Ishikawa (cell line): ENCODE data around the gene SNRPB.

Source experiments
- CEBPB ChIP-seq: IDR thresholded peaks from 2 replicates; pipeline ENCODE4 v1.6.1; 2012
- MAX ChIP-seq: IDR thresholded peaks from 2 replicates; pipeline ENCODE4 v1.6.1; 2012
- RAD21 ChIP-seq: IDR thresholded peaks from 2 replicates; pipeline ENCODE4 v1.6.1; 2012; ENCODE audit warnings: low read depth

GRCh38 chr20:2509794-2510193 lies 39.2 kb upstream of the SNRPB start:
- TF ChIP-seq MAX, result no peak
- TF ChIP-seq CEBPB, result no peak
- no peak for TF ChIP-seq RAD21
